K562 (cell line): Measurements from ENCODE around the gene PSD4. TPM values are rescaled to one million over a fixed set of nuclear protein-coding genes. Genes with fewer than 3 reads are reported as not detected.

Experiments
- ATAC-seq: fragments of 200-7000 bp; cut with Tn5 transposase; 3 replicates; pipeline ENCODE4 v1.9.1; 2020; ENCODE audit warnings: moderate library complexity
- BruUV-seq: library from RNA; stranded (reverse); fragments of 400-500 nt; replicated peaks from 2 replicates; lab custom pipeline; 2021; lab: Mats Ljungman, UMichigan
- CTCF ChIA-PET: fragments of 300-600 bp; formaldehyde crosslinking; extraction: SDS; loops from one replicate; lab custom pipeline; 2021; ENCODE audit warnings: low intra/inter-chr PET ratio; lab: Yijun Ruan, JAX
- POLR2A ChIA-PET: fragments of 300-600, 350-650 bp; sonication (Branson Sonifier 250); formaldehyde crosslinking; extraction: SDS; loops from one replicate; lab custom pipeline; 2021; ENCODE audit warnings: antibody characterized with exemption, inconsistent platforms; lab: Yijun Ruan, JAX
- DNase-seq, 4 experiments: peaks; one replicate each; pipeline versions ENCODE4 v3.0.0 to v3.0.0-alpha.2; 2011 to 2018; ENCODE audit warnings: low spot score in 3 of 4, mixed read lengths in 3 of 4; ENCODE audit errors: extremely low read depth in 1 of 4
- FAIRE-seq: peaks from 2 replicates; lab custom pipeline; 2011; peaks lifted over from hg19 to GRCh38; lab: Jason Lieb, UNC
- H2AFZ ChIP-seq: 2 replicates; pipeline ENCODE4 v1.6.0; 2011; ENCODE audit warnings: low read depth, low read length, control low read depth, inconsistent platforms
- H3K27ac ChIP-seq: fragments of 200-600 bp; 3 replicates; pipeline ENCODE4 v1.8.0; 2011; ENCODE audit warnings: low read depth, mild to moderate bottlenecking, control low read depth, inconsistent platforms, low read length, moderate library complexity, mixed read lengths; ENCODE audit errors: extremely low read depth
- H3K27me3 ChIP-seq, 2 experiments: fragments of 300-600 bp in 1 of 2; 2 replicates in 1 of 2; 3 replicates in 1 of 2; pipeline versions ENCODE4 v1.6.0 to v1.8.0; 2011; ENCODE audit warnings: inconsistent platforms in 2 of 2, low read length in 2 of 2, mild to moderate bottlenecking in 1 of 2, mixed read lengths in 1 of 2, moderate library complexity in 1 of 2; ENCODE audit not compliant: control insufficient read depth in 2 of 2, insufficient read depth in 2 of 2
- H3K36me3 ChIP-seq: fragments of 300-600 bp; 3 replicates; pipeline ENCODE4 v1.8.0; 2011; ENCODE audit warnings: mild to moderate bottlenecking, low read length, inconsistent platforms; ENCODE audit not compliant: control insufficient read depth, insufficient read depth
- H3K4me1 ChIP-seq, 2 experiments: fragments of 200-600 bp in 1 of 2; replicated peaks in 1 of 2; 2 replicates in 1 of 2; 3 replicates in 1 of 2; pipeline versions ENCODE4 v1.5.1 to v1.8.0; 2011; ENCODE audit warnings: inconsistent platforms in 2 of 2, low read length in 2 of 2, mild to moderate bottlenecking in 1 of 2, mixed read lengths in 1 of 2, moderate library complexity in 1 of 2; ENCODE audit not compliant: control insufficient read depth in 2 of 2, insufficient read depth in 2 of 2
- H3K4me2 ChIP-seq: 2 replicates; pipeline ENCODE4 v1.6.1; 2011; ENCODE audit warnings: low read length, control low read depth, inconsistent platforms, mixed read lengths; ENCODE audit not compliant: insufficient read depth
- H3K4me3 ChIP-seq: fragments of 200-600 bp; sonication (generic), shearing (Covaris generic); 2 replicates; pipeline ENCODE4 v1.5.1; 2016; ENCODE audit warnings: control low read depth, inconsistent platforms
- H3K79me2 ChIP-seq: fragments of 200-600 bp; 3 replicates; pipeline ENCODE4 v1.8.0; 2011; ENCODE audit warnings: low read length, inconsistent platforms; ENCODE audit not compliant: control insufficient read depth, insufficient read depth
- H3K9ac ChIP-seq, 2 experiments: 2 replicates each; pipeline versions ENCODE4 v1.6.0 to v1.6.1; 2011; ENCODE audit warnings: low read depth in 2 of 2, low read length in 2 of 2, control low read depth in 1 of 2, inconsistent platforms in 1 of 2, mild to moderate bottlenecking in 1 of 2, mixed read lengths in 1 of 2; ENCODE audit not compliant: insufficient read depth in 1 of 2
- H3K9me1 ChIP-seq: one replicate; pipeline ENCODE4 v1.6.0; 2011; ENCODE audit warnings: inconsistent platforms, mild to moderate bottlenecking, low read length, moderate library complexity; ENCODE audit not compliant: control insufficient read depth, insufficient read depth
- H3K9me3 ChIP-seq: replicated peaks from 2 replicates; pipeline ENCODE4 v1.5.1; 2011; ENCODE audit warnings: low read depth, low read length, inconsistent platforms; ENCODE audit not compliant: control insufficient read depth, insufficient read depth
- H4K20me1 ChIP-seq: replicated peaks from 2 replicates; pipeline ENCODE4 v1.6.1; 2011; ENCODE audit warnings: low read length, inconsistent platforms, mixed read lengths; ENCODE audit not compliant: control insufficient read depth, insufficient read depth
- NFXL1 ChIP-seq: fragments of 450-650 bp; formaldehyde crosslinking; IDR thresholded peaks from 2 replicates; pipeline ENCODE4 v1.4.0; 2021; ENCODE audit warnings: mild to moderate bottlenecking
- PATZ1 ChIP-seq: fragments of 250-450 bp; sonication (Bioruptor Pico); IDR thresholded peaks from 2 replicates; pipeline ENCODE4 v1.5.0; 2020; ENCODE audit warnings: mild to moderate bottlenecking, borderline replicate concordance
- SAFB ChIP-seq: fragments of 200-400 bp; formaldehyde crosslinking; IDR thresholded peaks from 2 replicates; pipeline ENCODE4 v1.6.1; 2017; ENCODE audit warnings: low read depth, low read length, borderline replicate concordance
- SIRT6 ChIP-seq: IDR thresholded peaks from one replicate; pipeline ENCODE4 v1.6.1; 2012; ENCODE audit warnings: low read depth, mild to moderate bottlenecking, control low read depth, inconsistent platforms, low read length, moderate library complexity
- TEAD2 ChIP-seq: fragments of 450-650 bp; IDR thresholded peaks from 2 replicates; pipeline ENCODE4 v1.6.1; 2016; ENCODE audit warnings: missing genetic modification characterization, control low read depth, missing compliant biosample characterization
- THRB ChIP-seq: fragments of 450-650 bp; formaldehyde crosslinking; conservative IDR thresholded peaks from 2 replicates; pipeline ENCODE4 v1.4.0; 2022; ENCODE audit warnings: mild to moderate bottlenecking, missing genetic modification characterization
- ZNF785 ChIP-seq: fragments of 250-450 bp; sonication (Bioruptor Pico); IDR thresholded peaks from 2 replicates; pipeline ENCODE4 v1.4.0; 2020; ENCODE audit warnings: mild to moderate bottlenecking
- WGBS: fragments of 100-300 bp; shearing (Covaris generic); methylation state at CpG from one replicate; pipeline ENCODE4 v1.1.6; 2016; ENCODE audit warnings: low coverage, mixed read lengths; ENCODE audit not compliant: insufficient coverage; ENCODE audit errors: missing lambda C conversion rate; 5-methylcytosine and 5-hydroxymethylcytosine counted together
- in situ Hi-C: fragments of 300-500 bp; cut with MboI; formaldehyde crosslinking; loops from 4 replicates; pipeline ENCODE4 v1.15.0; 2018; ENCODE audit warnings: inconsistent platforms, mixed read lengths
- intact Hi-C: fragments of 100-400 bp; cut with micrococcal nuclease; formaldehyde crosslinking; loops from 2 replicates; pipeline ENCODE4 v1.14.2; 2022
- polyA plus RNA-seq, 8 experiments: library from polyadenylated mRNA; depleted of rRNA in 4 of 8; stranded (reverse) in 5 of 8; unstranded in 3 of 8; fragments of >200 nt; fragmentation: Nextera tagmentation in 2 of 8; fragmentation: Illumina TruSeq in 1 of 8; extraction: Ambion mirVana in 2 of 8; extraction: Trizol in 1 of 8; gene quantifications; 2 replicates each; pipeline versions ENCODE4 v1.2.1 to v1.2.3, GENCODE V29; 2011 to 2014; ENCODE audit warnings: inconsistent platforms in 1 of 8, missing spikeins in 1 of 8
- total RNA-seq, 7 experiments: library from RNA; depleted of rRNA in 6 of 7; stranded (reverse); fragments of >200 nt in 6 of 7; fragmentation: Illumina TruSeq in 2 of 7; extraction: Trizol in 2 of 7; gene quantifications; 2 replicates each; pipeline versions ENCODE4 v1.2.1 to v1.2.3, GENCODE V29; 2011 to 2021; ENCODE audit warnings: low replicate concordance in 1 of 7

The PSD4 gene
- total and polyA plus RNA-seq, 9 of the 15 experiments (the other 6 are each of a cell fraction or from before 2014, with no cell fraction given), result 0.46 to 54.0 (median 20.8) TPM

- H3K27me3 ChIP-seq, result no peaks in the 10 kb centered on the region
- no peak for ATAC-seq
- peaks cover 6% of the 10 kb centered on the region for H3K9me1 ChIP-seq
- no peak overlapping the region for H3K4me3 ChIP-seq
- DNase-seq, result no peak
- H3K27ac ChIP-seq, result no peak overlapping the region
- H3K4me2 ChIP-seq, result no peak overlapping the region
- BruUV-seq, result no TSS peak
- H2AFZ ChIP-seq, result no peak overlapping the region
- WGBS, result 93% methylated on average over 6 of the region's 9 CpGs
- H3K9me3 ChIP-seq, result no peaks in the 10 kb centered on the region
- intact Hi-C loops (no loop called here), in situ Hi-C loops (no loop called here)
- peaks cover 26% of the 10 kb centered on the region for H3K79me2 ChIP-seq
- TF ChIP-seq ZNF785 (CRISPR knock-in tag) (no peak), SAFB (no peak), TEAD2 (tag) (no peak), SIRT6 (no peak), THRB (CRISPR knock-in tag) (no peak), PATZ1 (CRISPR knock-in tag) (no peak), NFXL1 (CRISPR knock-in tag) (no peak)
- no peak overlapping the region for H3K9ac ChIP-seq
- FAIRE-seq, result no peak
- peaks cover 36 to 56% of the 10 kb centered on the region in 2 experiments for H3K4me1 ChIP-seq
- ChIA-PET POLR2A (interaction anchor here (0.6 to 0.7 kb wide), 2 partner anchors 15 to 34 kb away, joined by 3 read pairs; no protein-coding TSS in a partner anchor), CTCF (no interaction called here)
- H3K36me3 ChIP-seq, result peaks cover 35% of the 10 kb centered on the region
- peaks cover 7% of the 10 kb centered on the region; the same call in 1 of the 2 replicates for H4K20me1 ChIP-seq
Measured at GRCh38 chr2:113237604-113238160, 63.9 kb downstream of the PSD4 start.
